Left cardiac atrium (tissue), 4 donors: ENCODE measurements around the gene PAN3. TPM values are rescaled to one million over a fixed set of nuclear protein-coding genes. Genes with fewer than 3 reads are reported as not detected.

Source experiments
- ATAC-seq, 2 donors: fragments of 200-7000 bp; cut with Tn5 transposase; one replicate each; pipeline ENCODE4 v1.9.1; 2020; ENCODE audit warnings: mild to moderate bottlenecking in 2 of 2, moderate library complexity in 2 of 2
- DNase-seq: peaks from one replicate; pipeline ENCODE4 v3.0.0-alpha.2; 2020
- intact Hi-C, 2 donors: fragments of 100-400 bp; cut with DNase I; formaldehyde crosslinking; loops; one replicate each; pipeline versions ENCODE4 v1.14.1 to v1.15.1; 2022 to 2023
- total RNA-seq, 2 donors: library from RNA; stranded (reverse); fragmentation: NEBNext Ultra II Directional; extraction: Animal tissue kit (Norgen Biotek cat#: 25700); gene quantifications; one replicate each; pipeline ENCODE4 v1.2.1, GENCODE V29; 2021
- donor health status: DM: no; HTN: yes; CAD: no.
- donor health status: DM: no; HTN: yes; CAD: no; lungs with severe emphysema.
- donor health status: DM: yes; HTN: yes; CAD: no.
- donor health status: Dilated cardiomyopathy.

Gene PAN3
- total RNA-seq, 2 donors from 2014 or later = 12.3 to 12.8 TPM

DNA sequence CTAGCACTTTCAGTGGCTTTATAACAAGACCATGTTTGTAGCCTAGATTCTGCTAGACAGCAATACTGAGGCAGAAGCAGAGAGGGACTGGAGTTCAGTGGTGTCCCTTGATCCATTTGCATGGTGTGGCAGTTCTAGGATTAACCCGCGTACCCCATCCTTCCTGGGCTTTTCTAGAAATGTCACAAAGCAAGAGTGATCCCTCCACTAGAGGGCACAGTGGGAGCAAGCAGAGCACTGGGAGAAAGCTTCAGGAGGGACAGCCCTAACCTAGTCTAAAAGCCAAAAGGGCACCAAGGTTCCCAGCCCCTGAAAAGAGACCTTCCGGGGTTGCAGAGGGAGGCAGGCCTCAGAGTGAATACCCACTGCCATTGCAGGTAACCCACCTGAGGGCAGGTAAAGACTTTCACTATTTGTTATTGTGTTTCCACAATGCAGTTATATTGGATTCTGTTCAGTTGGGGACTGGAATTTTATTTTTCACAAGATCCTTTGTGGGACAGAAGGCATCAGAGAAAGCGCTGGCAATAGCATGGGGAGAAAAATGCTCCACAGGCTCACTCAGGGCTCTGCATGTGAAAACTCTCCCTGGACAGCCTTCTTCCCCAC is 185.9 kb downstream of the PAN3 start:
- peak; percentile 60 for DNase-seq
- intact Hi-C loops = loop anchor here (1.0 to 10.0 kb wide), 3 partner anchors 312 to 471 kb away; no protein-coding TSS in a partner anchor
- peak; percentile 81 to 84 for ATAC-seq

DNA sequence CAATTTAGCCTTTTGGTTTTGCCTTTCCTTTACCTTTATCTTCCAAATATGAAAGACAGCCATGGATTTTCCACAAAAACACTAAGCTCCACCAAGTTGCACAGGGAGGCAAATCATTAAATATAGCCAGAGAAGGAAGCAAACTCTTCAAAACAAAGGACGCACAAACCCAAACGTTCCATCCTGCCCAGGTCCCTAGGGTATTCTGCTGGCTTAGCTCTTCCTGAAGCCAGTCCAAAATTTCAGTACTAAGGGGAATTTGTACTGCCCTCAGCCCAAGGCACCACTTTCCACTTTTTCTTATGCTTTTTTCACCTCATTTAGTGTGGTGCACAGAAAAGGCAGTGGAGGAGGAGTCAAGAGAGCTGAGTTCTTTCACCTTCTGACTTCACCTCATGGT is 186.7 kb downstream of the PAN3 start:
- intact Hi-C loops = loop anchor here in 1 of 2 donors (5.0 to 10.0 kb wide), 2 partner anchors 67 to 470 kb away; no protein-coding TSS in a partner anchor
- peak; percentile 39 for ATAC-seq
- no peak for DNase-seq

DNA sequence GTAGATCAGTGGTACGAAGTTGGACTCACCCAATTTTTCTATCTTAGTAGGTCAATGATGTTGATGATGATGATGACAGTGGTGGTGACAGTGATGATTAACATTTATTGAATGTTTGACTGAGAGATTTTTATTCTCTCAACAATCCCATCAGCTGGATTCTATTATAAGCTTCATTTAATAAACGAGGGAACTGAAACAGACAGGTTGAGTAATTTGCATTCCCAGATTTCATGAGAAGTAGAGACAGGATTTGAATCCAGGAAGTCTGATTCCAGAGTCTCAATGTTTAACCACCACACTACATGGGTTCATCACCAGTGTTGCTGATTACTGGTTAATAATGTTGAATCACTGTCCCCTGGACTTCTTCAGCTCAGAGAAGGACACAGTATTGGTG is 187.7 kb downstream of the PAN3 start:
- DNase-seq (no peak), ATAC-seq (no peak)
- intact Hi-C loops = loop anchor here in 1 of 2 donors (5.0 to 10.0 kb wide), 2 partner anchors 66 to 469 kb away; no protein-coding TSS in a partner anchor

DNA sequence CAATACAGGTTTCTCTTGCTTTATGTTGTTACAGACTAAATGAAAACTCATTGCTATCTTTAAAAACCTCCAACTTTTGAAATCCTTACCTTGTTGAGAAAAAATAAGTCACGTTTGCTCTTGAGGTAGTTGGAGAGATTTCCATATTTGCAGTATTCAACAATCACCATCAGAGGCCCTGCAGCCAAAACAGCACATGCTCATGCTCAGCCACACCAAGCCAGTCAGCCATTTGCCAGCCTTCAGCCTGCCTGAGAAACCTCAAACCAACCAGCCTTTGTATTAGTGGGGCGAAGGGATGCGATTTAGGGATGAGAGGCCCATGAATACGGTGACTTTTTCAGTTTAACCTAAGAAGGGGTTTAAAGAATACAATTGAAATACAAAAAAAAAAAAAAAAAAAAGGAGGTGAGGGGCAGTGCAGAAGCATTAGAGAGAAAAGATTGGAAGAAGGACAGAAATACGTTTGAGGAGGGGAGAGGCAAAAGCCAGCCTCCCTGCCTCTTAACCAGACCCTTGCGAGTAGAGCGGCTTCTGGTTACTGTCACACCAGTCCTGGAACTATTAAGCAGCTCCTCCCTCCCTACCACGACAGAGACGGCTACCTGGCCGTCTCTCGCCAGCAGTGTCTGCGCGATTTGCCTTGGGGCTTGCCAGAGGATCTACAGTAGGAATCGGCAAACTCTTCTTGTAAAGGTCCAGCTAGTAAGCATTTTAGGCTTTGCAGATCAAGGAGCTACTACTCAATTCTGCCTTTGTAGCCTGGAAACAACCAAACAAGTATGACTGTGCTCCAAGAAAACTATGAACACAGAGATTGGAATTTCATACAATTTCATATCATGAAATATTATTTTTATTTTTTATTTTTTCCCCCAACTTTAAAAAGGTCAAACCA is 189.3 kb downstream of the PAN3 start:
- ATAC-seq (no peak), DNase-seq (no peak)
- intact Hi-C loops = loop anchor here in 1 of 2 donors (5.0 to 10.0 kb wide), 2 partner anchors 65 to 467 kb away; no protein-coding TSS in a partner anchor

DNA sequence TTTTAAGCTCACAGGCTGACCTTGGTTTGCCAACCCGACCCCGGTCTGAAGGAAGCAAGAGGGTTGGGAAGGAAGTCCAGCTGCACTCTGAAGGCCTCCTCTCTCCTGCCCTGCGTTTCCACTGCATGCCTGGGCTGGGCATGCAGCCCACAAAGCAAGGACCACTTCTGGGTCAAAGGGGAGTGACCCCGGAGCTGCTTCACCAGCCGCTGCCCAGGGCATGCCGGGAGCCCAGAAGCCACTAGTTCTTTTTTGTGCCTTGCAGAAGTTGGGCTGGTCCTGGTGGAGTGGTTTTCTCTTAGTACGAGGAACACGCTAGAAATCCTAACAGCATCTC is 189.9 kb downstream of the PAN3 start:
- intact Hi-C loops = loop anchor here in 1 of 2 donors (5.0 to 10.0 kb wide), 2 partner anchors 64 to 467 kb away; no protein-coding TSS in a partner anchor

DNA sequence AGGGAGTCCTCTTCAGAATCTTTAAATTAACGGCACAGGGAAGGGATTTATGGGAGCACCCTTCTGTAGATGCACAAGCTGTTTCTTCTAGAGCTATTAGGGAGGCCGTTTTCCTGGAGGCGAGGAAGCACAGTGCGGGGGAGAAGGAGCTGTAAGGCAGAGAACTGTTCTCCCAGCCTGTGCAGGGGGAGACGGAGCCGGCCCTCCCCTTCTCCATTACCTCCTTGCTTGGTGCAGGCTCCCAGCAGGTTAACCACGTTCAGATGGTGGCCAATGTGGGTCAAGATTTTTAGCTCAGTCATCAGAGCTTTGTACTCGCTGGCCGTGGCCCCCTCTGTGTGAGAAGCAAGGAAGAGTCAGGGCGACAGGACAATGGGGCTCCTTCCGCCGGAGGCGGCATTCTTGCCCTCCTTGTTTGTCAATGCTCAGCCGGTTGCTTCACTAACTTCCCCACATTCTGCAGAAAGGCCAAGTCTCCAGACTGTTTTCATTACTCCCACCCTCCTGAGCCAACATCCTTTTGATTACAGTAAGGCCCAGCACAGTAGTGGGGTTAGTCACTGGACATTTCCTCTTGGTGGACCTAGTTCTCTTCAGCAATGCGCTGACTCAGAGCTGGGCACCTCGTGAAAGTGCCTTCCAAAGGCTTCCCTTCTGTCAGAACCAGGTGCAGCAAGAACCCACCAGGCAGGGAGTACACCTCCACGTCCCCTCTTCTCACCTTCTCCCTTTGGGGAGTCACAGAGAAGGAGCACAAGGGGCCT is 191.2 kb downstream of the PAN3 start:
- ATAC-seq = peak; percentile 82 to 90
- intact Hi-C loops = loop anchor here in 1 of 2 donors (5.0 to 10.0 kb wide), 2 partner anchors 63 to 465 kb away; no protein-coding TSS in a partner anchor
- DNase-seq = peak; percentile 48

More for the DNA sequence above, 189.9 kb downstream of the PAN3 start:
- DNase-seq (no peak), ATAC-seq (no peak)

DNA sequence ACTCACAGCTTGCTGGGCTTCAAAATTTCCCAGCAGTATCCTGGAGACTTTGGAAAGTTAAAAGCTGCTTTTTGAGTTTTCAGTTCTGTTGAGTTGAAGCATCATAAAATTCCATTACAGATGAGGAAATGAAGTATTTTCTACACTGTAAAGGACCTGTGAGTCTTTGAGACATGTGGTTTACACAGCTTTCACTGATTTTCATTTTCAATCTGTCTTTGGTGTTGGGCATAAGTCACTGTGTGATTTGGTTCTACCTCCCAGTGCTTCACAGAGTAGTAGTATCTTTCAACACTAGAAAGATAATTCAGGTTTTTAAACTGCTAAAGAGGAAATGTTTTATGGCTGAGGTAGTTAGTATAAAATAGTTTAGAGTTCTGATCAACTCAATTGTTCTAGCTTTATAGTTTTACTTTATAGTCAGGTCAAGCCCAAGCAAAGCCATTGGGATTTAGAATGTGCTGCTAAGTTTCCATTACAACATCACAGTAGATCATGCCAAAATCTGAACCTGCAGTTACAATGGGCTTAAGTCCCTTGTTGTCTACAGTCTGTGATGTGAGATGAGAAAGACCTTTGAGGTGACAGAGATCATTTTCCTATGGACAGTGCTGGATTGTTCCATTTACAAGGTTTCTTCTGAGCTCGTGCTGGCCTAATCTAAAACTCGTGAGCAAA is 195.0 kb downstream of the PAN3 start:
- ATAC-seq = no peak
- DNase-seq = no peak
- intact Hi-C loops = no loop called here

DNA sequence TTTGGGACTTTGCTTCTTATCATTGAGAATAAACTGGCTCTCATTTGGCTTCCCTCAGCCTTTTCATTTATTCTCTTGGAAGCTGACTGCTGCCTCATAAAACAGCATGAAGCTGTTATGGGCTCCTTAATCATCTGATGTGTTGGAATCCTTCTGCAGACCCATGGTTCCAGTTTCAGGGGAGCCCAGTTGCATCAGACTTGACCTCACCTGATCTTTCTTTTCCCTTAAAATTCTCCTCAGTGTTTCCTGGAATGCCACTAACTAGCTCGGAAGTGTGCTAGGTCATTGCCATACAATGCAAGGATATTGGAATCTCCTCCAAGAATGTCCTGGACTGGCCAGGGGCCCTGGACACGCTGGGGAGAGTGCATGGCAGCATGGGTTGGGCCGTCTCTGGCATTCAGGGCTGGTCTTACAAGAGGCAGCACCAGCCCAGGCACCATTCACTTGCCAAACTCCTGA is 197.9 kb downstream of the PAN3 start:
- intact Hi-C loops = no loop called here
- peak; percentile 50 for DNase-seq
- peak; percentile 45 to 51 for ATAC-seq

DNA sequence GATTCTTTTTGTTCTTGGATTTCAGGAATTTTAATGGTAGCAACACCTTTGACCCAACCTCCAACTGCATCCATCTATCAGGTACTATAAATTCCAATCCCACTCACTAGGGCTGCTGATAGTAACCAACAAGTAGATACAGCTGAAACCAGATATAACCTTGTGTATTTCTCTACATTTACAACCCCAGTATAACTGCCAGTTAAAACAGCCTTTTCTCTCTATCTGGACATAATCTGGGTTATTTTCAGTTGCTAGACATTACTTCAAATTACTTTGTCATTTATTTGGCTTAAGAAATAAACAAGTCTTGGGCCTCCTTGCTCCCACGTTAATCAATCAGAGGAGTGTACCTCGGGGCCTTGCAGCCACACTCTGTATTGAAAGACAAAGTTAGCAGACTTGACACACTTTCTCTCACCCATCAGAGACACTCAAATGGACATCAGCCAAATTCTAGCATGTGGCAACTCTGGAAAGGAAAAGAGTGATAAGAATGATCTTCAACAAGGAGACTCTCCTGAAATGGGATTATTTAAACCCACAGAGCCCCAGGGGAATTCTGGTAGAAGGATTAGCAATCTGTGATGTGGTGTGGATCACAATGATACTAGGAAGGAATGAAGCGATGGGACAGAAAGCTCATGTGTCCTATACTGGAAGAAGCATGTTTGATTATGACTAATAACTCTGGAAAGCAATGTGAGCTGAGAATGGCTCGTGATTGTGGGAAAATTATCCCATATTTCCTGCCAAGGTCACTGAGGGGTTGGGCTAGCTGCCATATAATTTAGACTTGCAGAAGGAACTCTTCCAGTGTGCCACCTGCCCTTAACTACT is 199.0 kb downstream of the PAN3 start:
- intact Hi-C loops = no loop called here
- DNase-seq (no peak), ATAC-seq (peak; percentile 50 to 75)

DNA sequence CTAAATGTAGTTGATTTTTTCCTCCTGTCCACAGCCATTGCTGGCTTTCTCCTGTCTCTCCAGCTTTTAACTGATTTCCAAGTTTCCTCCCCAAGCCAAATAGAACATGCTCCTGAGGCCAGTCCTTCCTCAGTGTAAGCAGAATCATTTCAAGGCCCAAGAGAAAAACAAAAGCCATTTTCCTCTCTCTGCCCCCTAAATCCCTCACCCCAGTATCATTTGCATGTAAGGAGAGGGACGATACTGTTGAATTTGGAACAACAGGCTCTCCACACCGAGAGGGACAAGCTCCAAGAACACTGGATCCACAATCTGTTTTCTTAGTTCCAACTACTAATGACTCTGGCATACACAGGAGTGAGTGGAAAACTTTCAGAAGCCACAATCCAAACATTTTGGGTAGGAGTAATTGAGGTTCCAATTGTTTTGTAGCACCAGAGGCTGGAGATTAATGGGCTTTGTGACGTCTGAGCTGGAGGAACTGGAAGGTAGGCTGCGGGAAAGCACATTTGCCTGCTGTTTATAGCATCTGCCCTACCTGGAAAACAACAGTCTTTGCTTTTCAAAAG is 199.7 kb downstream of the PAN3 start:
- DNase-seq = no peak
- peak; percentile 39 to 47 for ATAC-seq
- intact Hi-C loops = no loop called here

DNA sequence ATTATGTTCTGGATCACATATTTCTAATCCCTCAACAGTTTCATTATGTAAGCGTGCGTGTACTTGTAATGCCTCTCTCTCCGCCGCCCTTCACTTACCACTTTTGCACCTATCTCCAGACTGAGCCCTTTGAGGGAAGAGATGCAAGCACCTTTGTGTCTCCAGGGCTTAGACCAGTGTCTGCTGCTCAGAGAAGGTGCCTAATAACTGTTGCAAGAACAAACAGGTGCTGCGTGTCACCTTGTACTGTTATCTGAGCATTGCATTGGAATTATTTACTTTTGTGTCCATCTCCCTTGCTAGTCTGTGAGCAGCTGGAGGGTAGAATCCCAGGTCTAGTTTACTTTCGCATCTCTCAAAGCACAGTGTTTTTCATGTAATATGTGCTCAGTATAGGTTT is 200.4 kb downstream of the PAN3 start:
- intact Hi-C loops = no loop called here
- DNase-seq = no peak
- ATAC-seq = no peak

DNA sequence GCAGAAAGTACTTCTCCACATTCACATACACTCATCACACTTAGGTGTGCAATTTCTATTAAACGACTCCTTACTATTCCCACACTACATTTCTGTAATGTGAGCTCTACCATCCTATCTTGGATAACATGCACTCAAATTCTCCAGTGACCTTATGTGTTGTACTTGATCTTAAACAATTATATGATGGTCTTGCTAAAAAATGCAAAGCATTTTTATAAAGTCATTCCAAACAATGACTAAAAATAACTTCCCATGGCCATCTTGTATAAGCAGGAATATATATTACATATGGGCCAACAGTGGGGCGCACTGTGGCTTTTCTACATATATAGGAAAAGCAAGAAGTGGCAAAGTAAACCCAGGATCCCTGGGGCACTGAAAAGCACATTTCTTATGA is 201.1 kb downstream of the PAN3 start:
- no peak for DNase-seq
- ATAC-seq = no peak
- intact Hi-C loops = no loop called here

DNA sequence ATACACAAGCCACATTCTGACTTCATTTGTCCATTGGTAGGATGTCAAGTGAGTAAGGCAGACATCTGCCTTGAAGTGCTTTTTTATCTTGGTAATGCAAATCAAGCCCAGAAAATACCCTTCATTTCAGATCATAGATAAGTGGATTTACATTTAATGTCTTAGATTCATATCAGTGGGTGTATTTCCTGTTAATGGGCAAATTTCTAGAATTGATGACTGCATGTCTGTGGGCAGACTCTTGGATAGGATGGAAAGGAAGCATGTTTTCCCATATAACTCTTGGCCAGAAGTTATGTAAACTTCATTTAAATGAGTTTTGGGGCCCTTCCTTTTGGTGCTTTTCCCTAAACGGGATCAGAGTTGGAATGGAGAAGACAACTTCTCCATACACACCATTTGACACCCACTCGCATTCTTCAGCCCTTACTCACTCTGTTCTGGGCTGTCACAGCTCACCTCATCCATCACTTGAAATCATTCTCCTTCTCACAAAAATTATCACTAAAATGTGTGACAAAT is 202.0 kb downstream of the PAN3 start:
- intact Hi-C loops = no loop called here
- ATAC-seq (no peak), DNase-seq (no peak)

DNA sequence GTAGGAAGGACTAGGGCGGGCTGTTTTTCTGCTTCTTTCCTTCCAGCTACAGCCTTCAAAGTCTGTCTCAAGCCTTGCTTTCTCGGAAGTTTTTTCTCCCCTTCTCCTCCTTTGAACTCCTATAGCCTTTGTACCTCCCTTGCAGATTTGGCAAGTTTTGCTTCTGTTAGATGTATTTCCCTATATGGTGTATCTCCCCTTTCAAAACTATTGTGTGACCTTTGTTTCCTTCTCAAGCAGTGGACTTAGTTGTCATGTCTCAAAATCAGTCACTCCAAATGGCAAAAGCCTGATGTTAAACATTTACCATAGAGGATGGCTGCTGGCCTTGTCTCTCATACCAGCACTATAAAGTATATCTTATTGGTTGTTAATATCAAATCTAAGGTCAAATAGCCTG is 203.9 kb downstream of the PAN3 start:
- DNase-seq (no peak), ATAC-seq (no peak)
- intact Hi-C loops = no loop called here

DNA sequence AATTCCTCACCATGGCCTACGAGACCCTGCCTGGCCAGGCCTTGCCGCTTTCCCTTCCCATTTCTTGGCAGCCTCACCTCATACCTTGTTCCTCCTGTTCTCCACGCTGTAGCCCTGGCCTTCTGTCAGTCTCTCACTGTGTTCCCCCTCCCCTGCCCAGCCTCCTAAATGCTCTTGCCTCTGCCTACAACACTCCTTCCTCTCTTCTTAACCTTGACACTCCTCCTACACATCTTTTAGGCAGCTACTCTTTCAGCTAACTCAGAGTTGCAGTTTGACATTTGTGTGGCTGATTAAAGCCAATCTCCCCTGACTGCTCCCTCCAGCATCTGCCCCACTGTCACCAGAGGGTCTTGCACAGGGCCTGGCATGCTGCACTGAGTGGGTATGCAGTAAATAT is 205.8 kb downstream of the PAN3 start:
- DNase-seq (no peak), ATAC-seq (no peak)
- intact Hi-C loops = no loop called here
